Fibroblast of villous mesenchyme (primary cell): ENCODE measurements around the gene NUDT6. TPM values are rescaled to one million over a fixed set of nuclear protein-coding genes. Genes with fewer than 3 reads are reported as not detected.

Experiments used
- total RNA-seq: library from RNA; depleted of rRNA; stranded (reverse); fragments of >200 nt; gene quantifications from 2 replicates; pipeline ENCODE4 v1.2.3, GENCODE V29; 2012

NUDT6 gene
- total RNA-seq, 1 donor = 3.9 TPM

Other genes starting within 250 kb of the NUDT6 start
- gene BBS12, start 189.9 kb downstream of the NUDT6 start, total RNA-seq = 3.9 and 4.7 TPM in 2 replicates
- 66.0 and 176 TPM in 2 replicates for gene FGF2, start 95.8 kb downstream of the NUDT6 start, total RNA-seq